Fibroblast of mammary gland (primary cell): ENCODE data around the gene OSBPL10.

Experiments
- DNase-seq: peaks from one replicate; pipeline ENCODE4 v3.0.0-alpha.2; 2010; ENCODE audit warnings: low read depth
- H3K4me3 ChIP-seq: 2 replicates; pipeline ENCODE4 v1.5.1; 2011; ENCODE audit warnings: low read depth, mild to moderate bottlenecking, low read length, moderate library complexity; ENCODE audit not compliant: control insufficient read depth
- CTCF ChIP-seq: conservative IDR thresholded peaks from 2 replicates; pipeline ENCODE4 v1.5.1; 2011; ENCODE audit warnings: low read depth, low read length, inconsistent platforms; ENCODE audit not compliant: control insufficient read depth, insufficient read depth

The OSBPL10 gene

GRCh38 chr3:31729082-31729481 is 252.0 kb downstream of the OSBPL10 start:
- no peak for TF ChIP-seq CTCF
- no peak overlapping the region for H3K4me3 ChIP-seq
- DNase-seq = no peak

DNA sequence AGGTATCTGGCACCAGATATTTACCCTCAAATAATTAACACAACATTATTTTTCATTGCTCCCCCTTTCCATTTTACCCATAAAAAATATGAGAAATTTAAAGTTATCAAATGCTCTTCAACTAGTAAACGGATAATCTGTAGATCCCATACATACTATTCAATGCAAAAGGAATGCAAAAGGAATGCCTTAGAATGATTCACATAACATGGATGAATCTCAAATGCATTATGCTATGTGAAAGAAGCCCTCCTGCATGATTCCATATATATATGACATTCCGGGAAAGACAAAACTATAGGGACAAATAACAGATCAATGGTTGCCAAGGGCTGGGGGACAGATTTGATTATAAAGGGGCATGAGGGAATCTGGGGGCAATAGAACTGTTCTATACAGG is 252.7 kb downstream of the OSBPL10 start:
- TF ChIP-seq CTCF = no peak
- no peak overlapping the region for H3K4me3 ChIP-seq
- no peak for DNase-seq

DNA sequence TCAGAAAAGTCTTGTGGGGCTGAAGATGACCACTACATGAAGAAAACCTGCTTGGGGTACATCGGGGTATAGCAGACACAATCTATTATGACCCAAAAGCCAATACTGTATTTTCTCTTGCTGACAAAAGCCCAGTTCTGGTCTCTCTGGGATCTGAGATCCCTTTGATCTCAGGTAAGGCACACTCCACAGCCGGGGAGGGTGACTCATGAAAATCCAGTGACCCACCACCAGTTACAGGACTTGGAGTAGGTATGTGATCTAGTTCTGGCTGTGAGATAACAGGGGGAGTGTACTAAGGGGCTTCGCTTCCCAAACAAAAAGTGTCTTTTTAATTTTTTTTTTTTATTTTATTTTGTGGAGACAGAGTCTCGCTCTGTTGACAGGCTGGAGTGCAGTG is 255.1 kb downstream of the OSBPL10 start:
- no peak for DNase-seq
- H3K4me3 ChIP-seq = no peak overlapping the region
- TF ChIP-seq CTCF = no peak

DNA sequence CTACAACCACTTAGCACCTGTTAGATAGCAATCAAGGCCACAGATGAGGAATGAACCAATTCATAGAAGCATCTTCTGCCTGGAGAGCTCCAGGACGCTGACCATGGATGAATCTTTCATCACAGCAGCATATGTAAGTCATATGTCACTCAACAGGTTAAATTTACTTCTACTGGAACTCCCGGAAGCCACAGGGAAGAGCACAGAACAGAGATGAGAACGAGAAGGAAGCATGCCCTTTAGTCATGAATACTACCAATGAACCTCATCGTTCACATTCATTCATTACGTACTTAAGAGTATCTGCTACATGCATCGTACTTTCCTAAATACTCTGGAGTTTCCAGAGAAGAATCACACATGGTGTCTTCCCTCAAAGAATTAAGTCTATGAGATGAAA is 255.5 kb downstream of the OSBPL10 start:
- DNase-seq = no peak
- TF ChIP-seq CTCF = no peak

DNA sequence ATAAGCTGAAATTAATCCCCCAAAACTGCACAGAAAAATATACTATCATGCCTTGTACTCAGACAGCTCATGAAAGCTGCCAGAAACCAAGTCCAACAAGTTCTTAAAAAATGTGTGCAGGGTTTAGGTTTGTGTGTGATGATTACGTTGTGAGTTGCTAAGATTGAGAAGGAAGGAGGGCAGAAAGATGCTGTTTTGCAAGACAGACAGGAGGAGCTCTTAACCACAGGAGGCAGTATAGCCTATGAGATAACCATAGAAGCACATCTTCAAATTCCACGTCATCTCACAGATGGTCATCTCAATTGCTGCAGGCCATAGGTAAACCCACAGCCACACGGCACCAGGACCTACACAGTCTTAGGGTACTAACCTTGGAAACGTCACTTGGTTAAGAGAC is 256.4 kb downstream of the OSBPL10 start:
- DNase-seq = peak; percentile 27
- no peak overlapping the region for H3K4me3 ChIP-seq
- peak; percentile 23 for TF ChIP-seq CTCF

More for the DNA sequence above, 255.5 kb downstream of the OSBPL10 start:
- no peak overlapping the region for H3K4me3 ChIP-seq

DNA sequence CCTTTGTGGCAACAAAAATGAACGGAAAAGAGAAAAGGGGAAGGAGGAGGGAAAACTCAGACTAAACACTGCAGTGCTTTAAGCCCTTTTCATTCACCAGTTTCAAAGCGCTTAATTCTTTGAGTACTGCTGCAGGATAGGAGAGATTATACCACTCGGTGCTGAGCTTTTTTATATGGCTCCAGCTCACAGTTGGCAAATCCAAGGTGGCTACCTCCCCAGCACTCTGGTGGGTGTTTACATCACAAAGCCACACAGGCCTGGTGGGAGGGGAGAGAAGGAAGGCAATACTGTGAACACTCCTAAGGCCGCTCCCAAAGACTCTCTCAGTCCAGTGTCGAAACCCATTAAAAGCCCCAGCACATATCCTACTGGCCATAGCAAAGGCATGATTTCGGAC is 256.9 kb downstream of the OSBPL10 start:
- TF ChIP-seq CTCF = no peak
- no peak overlapping the region for H3K4me3 ChIP-seq
- no peak for DNase-seq

GRCh38 chr3:31723701-31724100 is 257.4 kb downstream of the OSBPL10 start:
- H3K4me3 ChIP-seq = no peak overlapping the region
- TF ChIP-seq CTCF = no peak
- no peak for DNase-seq
